ENCODE data around the gene DNAAF1. TPM values are rescaled to one million over a fixed set of nuclear protein-coding genes. Genes with fewer than 3 reads are reported as not detected.

The DNAAF1 gene
- total RNA-seq, 1 donor from 2014 or later: 0.11 TPM

GRCh38 chr16:84179612-84180320 is 34.7 kb downstream of the DNAAF1 start:
- Histone ChIP-seq H3K79me2 (ENCODE audit: low read depth) (peaks cover 17% of the 10 kb centered on the region), H3K9me3 (ENCODE audit: low read depth) (no peaks in the 10 kb centered on the region), H3K4me1 (no peaks in the 10 kb centered on the region), H3F3A (ENCODE audit: low read depth) (no peaks in the 10 kb centered on the region), H3K27ac (no peak overlapping the region), H2AFZ (replicated peaks) (no peak overlapping the region), H4K20me1 (ENCODE audit: low read depth) (no peaks in the 10 kb centered on the region), H3K27me3 (no peaks in the 10 kb centered on the region), H3K36me3 (no peaks in the 10 kb centered on the region), H3K9ac (no peak overlapping the region), H3K4me3 (no peak overlapping the region), H3K4me2 (no peak overlapping the region)
- Mint-ChIP-seq H3K27me3 (ENCODE audit: insufficient read depth, low read depth) (peaks cover 2% of the 10 kb centered on the region), H3K27ac (no peak overlapping the region), H3K9me3 (no peaks in the 10 kb centered on the region), H3K4me1 (peaks cover 8% of the 10 kb centered on the region), H3K4me3 (no peak overlapping the region), H3K36me3 (peaks cover 4% of the 10 kb centered on the region)
- TF ChIP-seq CTCF (IDR thresholded peaks at IDR 0.05) (no peak), EZH2phosphoT487 (IDR thresholded peaks at IDR 0.05) (no peak), EZH2 (IDR thresholded peaks at IDR 0.05) (no peak)
- DNase-seq (ENCODE audit: low spot score): no peak

- Histone ChIP-seq H3K4me3 (no peak overlapping the region), H4K20me1 (ENCODE audit: low read depth) (peaks cover 6% of the 10 kb centered on the region), H3K9me3 (ENCODE audit: low read depth) (no peaks in the 10 kb centered on the region), H3K79me2 (ENCODE audit: low read depth) (peaks cover 26% of the 10 kb centered on the region), H3K36me3 (no peaks in the 10 kb centered on the region), H3K27me3 (no peaks in the 10 kb centered on the region), H3K4me2 (no peak overlapping the region), H3K9ac (no peak overlapping the region), H3K4me1 (no peaks in the 10 kb centered on the region), H2AFZ (replicated peaks) (no peak overlapping the region), H3F3A (ENCODE audit: low read depth) (no peaks in the 10 kb centered on the region), H3K27ac (no peak overlapping the region)
- no peak overlapping the region for H3K27ac Mint-ChIP-seq
- peaks cover 8% of the 10 kb centered on the region for H3K4me1 Mint-ChIP-seq
- no peaks in the 10 kb centered on the region for H3K27me3 Mint-ChIP-seq (ENCODE audit: insufficient read depth, low read depth)
- H3K4me3 Mint-ChIP-seq: no peak overlapping the region
- DNase-seq (ENCODE audit: low spot score): no peak
- TF ChIP-seq CTCF (IDR thresholded peaks at IDR 0.05) (no peak), EZH2phosphoT487 (IDR thresholded peaks at IDR 0.05) (no peak), EZH2 (IDR thresholded peaks at IDR 0.05) (no peak)
- H3K9me3 Mint-ChIP-seq: no peaks in the 10 kb centered on the region
- H3K36me3 Mint-ChIP-seq: peaks cover 4% of the 10 kb centered on the region
These were observed 35.5 kb downstream of the DNAAF1 start for GRCh38 chr16:84180519-84181140.

DNA sequence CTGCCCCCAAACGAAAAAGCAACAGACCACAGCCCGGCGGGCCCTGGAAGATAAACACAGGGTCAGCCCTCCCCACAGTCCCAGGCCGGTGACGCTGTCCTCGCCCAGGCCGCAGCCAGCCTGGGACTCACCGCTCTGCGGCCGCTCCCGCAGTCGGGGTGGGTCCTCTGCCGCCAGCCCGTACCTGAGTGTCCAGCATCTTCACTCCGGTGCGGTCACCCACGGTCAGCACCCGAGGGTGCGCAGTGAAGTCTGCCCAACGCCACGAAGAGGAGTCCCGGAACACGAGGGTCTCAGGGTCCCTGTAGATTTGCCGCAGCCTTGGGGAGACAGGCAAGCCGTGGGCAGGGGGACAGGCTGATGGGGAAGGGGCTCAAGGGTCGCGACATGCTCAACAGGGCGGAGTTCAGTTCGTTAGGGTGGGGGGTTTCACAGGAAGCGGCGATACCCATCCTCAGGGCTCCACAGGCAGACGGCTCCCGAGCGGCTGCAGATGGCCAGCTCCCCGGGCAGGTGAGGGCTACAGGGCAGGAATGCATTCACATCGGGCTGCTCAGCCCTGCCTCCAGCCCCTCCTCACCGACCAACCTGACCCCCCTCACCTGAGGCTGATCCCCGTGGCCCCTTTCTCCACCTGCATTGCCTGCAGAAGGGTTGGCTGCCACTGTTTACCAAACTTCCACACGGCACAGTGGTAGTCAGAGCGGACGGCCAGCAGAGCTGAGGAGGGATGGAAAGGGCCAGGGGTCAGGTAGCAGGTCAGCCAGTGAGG is 36.2 kb downstream of the DNAAF1 start:
- no peak overlapping the region for H3K27ac Mint-ChIP-seq
- Histone ChIP-seq H3F3A (ENCODE audit: low read depth) (no peaks in the 10 kb centered on the region), H2AFZ (replicated peaks) (no peak overlapping the region), H3K4me2 (no peak overlapping the region), H4K20me1 (ENCODE audit: low read depth) (peaks cover 13% of the 10 kb centered on the region), H3K9me3 (ENCODE audit: low read depth) (no peaks in the 10 kb centered on the region), H3K4me1 (peaks cover 5% of the 10 kb centered on the region), H3K79me2 (ENCODE audit: low read depth) (peaks cover 33% of the 10 kb centered on the region), H3K4me3 (no peak overlapping the region), H3K36me3 (no peaks in the 10 kb centered on the region), H3K9ac (no peak overlapping the region), H3K27me3 (no peaks in the 10 kb centered on the region), H3K27ac (no peak overlapping the region)
- H3K36me3 Mint-ChIP-seq: peaks cover 4% of the 10 kb centered on the region
- DNase-seq (ENCODE audit: low spot score): no peak
- H3K4me1 Mint-ChIP-seq: peaks cover 11% of the 10 kb centered on the region
- no peak overlapping the region for H3K4me3 Mint-ChIP-seq
- no peaks in the 10 kb centered on the region for H3K9me3 Mint-ChIP-seq
- no peaks in the 10 kb centered on the region for H3K27me3 Mint-ChIP-seq (ENCODE audit: insufficient read depth, low read depth)
- TF ChIP-seq EZH2 (IDR thresholded peaks at IDR 0.05) (no peak), EZH2phosphoT487 (IDR thresholded peaks at IDR 0.05) (no peak)
